HG03565 (cell line): Measurements from ENCODE around the gene PIGN.
A peak's percentile ranks its signal among the peaks of the same experiment; 100 is the strongest.

ENCODE experiments used
- ATAC-seq: cut with Tn5 transposase; IDR thresholded peaks from one replicate; pipeline ENCODE4 v1.9.1; 2021; ENCODE audit warnings: mild to moderate bottlenecking, moderate library complexity; ENCODE audit not compliant: unreplicated experiment

The PIGN gene

GRCh38 chr18:62186774-62187542, at the start of gene PIGN, which contains the start of gene RELCH:
TSS of gene PIGN (minus strand) at chr18:62187056. CDS start at chr18:62161353, 25,703 bp downstream.
TSS of gene RELCH (plus strand) at chr18:62187255. CDS start at chr18:62187506, 251 bp downstream.
- peak; percentile 83 for ATAC-seq

GRCh38 chr18:62236252-62236651, 49.4 kb upstream of the PIGN start:
- no peak for ATAC-seq

GRCh38 chr18:62226047-62226446, 39.2 kb upstream of the PIGN start:
- ATAC-seq = no peak

GRCh38 chr18:62224229-62224628, 37.4 kb upstream of the PIGN start:
- ATAC-seq = no peak

GRCh38 chr18:62214790-62215189, 27.9 kb upstream of the PIGN start:
- no peak for ATAC-seq

- no peak for ATAC-seq
These were observed 24.5 kb upstream of the PIGN start for GRCh38 chr18:62211325-62211828.

GRCh38 chr18:62210138-62210537, 23.3 kb upstream of the PIGN start:
- ATAC-seq = no peak

GRCh38 chr18:62209046-62209445, 22.2 kb upstream of the PIGN start:
- ATAC-seq = no peak

GRCh38 chr18:62206593-62206992, 19.7 kb upstream of the PIGN start:
- ATAC-seq = no peak

GRCh38 chr18:62205824-62206223, 19.0 kb upstream of the PIGN start:
- no peak for ATAC-seq

- ATAC-seq = no peak
These were observed 15.0 kb upstream of the PIGN start for GRCh38 chr18:62201870-62202269.

GRCh38 chr18:62200121-62200914, 13.5 kb upstream of the PIGN start:
- no peak for ATAC-seq

- ATAC-seq = no peak
These were observed 12.8 kb upstream of the PIGN start for GRCh38 chr18:62199629-62200028.

- ATAC-seq = no peak
These were observed 11.4 kb upstream of the PIGN start for GRCh38 chr18:62198259-62198658.

GRCh38 chr18:62196980-62197379, 10.1 kb upstream of the PIGN start:
- ATAC-seq = no peak

- no peak for ATAC-seq
These were observed 9.2 kb upstream of the PIGN start for GRCh38 chr18:62196079-62196478.

- no peak for ATAC-seq
These were observed 2.4 kb upstream of the PIGN start for GRCh38 chr18:62189208-62189607.

GRCh38 chr18:62187543-62188510, 971 bp upstream of the PIGN start:
- no peak for ATAC-seq

- no peak for ATAC-seq
These were observed 420 bp downstream of the PIGN start for GRCh38 chr18:62186499-62186773.

GRCh38 chr18:62183578-62184195, 3.2 kb downstream of the PIGN start:
- no peak for ATAC-seq
